GM21737 (cell line): ENCODE results near the gene HELZ2.
"Not testable (repeated sequence)": the region's sequence is repeated elsewhere in the genome, so short reads cannot be mapped to it uniquely, and the experiment has no call there.

Experiments
- ATAC-seq: cut with Tn5 transposase; IDR thresholded peaks from one replicate; pipeline ENCODE4 v1.9.1; 2021; ENCODE audit warnings: mild to moderate bottlenecking, moderate library complexity; ENCODE audit not compliant: unreplicated experiment

The HELZ2 gene

GRCh38 chr20:63565699-63566335 is 8.2 kb downstream of the HELZ2 start:
- ATAC-seq, result no peak

DNA sequence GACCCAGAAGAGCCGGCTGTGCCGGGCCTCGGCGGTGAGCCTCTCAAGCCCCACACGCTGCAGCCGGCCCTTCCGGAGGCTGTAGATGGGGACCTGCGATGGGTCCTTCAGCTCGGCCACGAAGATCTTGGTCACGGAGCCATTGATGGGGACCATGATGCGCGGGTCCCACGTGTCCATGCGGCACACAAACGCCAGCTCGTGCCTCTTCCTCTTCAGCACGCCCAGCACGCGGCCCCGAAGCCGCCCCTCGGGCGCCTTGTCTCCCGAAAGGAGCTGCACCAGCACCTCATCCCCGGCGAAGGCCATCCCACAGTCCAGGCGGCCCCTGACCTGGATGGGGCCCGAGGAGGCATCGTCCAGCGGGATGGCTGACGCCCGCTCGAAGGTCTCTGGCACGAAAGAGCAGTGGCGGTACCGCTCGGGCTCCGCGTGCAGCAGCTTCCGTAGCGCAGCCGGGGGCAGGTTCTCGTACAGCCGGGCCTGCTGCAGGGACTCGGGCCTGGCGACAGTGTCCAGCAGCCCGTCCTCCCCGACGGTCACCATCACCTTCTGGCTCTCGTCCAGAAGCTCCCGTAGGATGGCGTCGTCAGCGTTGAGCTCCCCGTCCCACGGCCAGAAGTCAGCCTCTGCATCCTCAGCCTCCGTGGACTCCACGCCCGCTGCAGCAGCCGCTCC is 8.9 kb downstream of the HELZ2 start:
- no peak for ATAC-seq

DNA sequence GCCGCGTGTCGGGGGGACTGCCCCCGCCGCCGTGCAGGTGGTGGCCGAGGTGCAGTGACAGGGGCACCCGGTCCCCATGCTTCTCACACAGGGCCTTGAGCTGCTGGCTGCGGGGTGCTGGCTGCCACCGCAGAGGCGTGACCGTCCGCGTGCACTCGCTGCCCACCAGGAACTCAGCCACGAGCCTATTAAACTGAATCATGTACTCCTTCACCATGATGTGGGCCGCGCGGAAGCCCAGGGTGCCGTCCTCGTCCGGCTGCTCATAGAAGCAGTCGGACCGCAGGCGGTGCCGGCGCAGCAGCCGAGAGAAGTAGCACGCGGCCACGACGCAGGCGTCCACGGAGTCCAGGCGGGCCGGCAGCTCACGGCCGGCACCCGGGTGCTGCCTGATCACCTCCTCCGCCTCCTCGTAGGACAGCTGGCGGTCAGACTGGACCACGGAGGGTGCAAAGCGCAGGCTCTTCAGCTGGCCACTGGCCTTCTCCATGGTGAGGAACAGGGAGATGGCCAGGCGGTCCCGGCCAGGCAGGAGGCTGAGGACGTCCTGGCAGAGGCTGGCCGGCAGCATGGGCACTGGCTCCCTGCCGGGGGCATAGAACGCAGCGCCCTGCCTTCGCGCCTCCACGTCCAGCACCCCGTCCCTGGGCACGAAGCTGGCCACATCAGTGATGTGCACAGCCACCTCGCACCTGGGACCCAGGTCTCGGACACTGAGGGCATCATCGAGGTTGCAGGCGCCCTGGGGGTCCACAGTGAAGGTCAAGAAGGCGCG is 9.8 kb downstream of the HELZ2 start:
- ATAC-seq, result no peak

- no peak for ATAC-seq
Observed at GRCh38 chr20:63563225-63563935, 10.7 kb downstream of the HELZ2 start.

DNA sequence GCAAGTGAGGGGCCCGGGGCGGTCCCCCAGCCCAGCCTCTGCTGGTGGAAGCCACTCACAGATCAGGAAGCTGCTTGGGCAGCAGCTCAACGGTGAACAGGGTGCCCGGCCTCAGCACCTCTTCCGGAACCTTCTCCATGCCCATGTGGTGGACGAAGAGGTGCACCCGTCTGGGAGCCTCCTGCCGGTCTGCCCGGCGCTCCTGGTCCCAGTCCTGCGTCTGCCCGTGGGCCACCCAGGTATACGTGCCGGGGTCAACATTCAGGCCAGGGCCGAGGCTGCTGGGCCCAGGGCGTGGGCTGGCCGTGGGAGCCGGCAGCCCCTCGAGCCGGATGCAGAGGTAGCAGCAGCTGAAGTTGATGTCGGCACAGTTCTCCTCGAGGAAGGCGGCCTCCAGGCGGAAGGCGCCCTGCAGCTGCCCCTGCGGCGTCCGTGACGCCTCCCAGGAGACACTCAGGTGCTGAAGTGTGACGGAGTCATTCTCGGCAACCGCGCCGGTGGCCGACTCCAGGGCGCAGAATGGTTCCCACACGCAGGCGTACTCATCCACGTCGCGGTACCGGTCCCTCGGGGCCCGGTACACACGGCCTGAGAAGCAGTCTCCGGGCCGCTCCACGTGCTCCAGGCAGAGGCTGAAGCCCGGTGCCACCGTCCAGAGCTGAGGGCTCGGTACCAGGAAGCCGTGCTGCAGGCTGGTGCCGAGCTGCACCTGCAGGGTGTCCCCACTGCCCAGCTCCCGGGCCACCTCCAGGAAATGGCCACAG is 11.4 kb downstream of the HELZ2 start:
- ATAC-seq, result no peak

DNA sequence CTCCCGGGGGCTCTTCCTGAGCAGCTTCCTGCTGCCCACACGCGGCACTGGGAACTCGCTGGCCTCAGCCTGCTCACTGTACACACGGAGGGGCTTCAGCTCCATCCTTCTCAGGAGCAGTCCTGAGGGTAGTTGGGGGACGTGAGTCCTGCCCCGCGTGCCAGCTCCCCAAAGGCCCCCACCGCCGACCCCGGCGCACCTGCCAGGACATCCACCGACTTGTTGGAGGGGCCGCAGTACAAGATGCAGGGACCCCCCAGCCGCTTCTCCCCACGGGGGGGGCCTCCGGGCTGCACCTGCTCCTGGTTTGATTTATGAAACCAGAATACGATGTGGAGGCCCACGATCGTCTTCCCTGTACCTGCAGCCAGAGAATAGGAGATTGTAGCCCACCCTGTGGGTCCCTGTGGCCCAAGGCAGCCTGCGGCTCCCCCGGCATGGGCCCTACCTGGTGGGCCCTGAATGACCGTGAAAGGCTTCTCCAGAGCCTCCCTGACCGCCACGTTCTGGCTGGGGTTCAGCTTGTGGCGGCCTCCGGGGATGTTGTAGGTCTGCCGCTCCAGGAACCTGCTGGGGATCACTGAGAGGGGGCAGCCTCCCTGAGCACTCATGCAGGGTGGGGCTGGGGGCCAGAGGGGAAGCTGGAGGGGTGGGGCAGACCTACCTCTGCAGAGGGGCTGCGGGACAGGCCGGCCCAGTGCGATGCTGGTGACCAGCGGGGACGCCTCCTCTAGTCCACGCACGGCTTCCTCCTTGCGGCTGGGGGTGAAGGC is 12.2 kb downstream of the HELZ2 start:
- ATAC-seq, result no peak

DNA sequence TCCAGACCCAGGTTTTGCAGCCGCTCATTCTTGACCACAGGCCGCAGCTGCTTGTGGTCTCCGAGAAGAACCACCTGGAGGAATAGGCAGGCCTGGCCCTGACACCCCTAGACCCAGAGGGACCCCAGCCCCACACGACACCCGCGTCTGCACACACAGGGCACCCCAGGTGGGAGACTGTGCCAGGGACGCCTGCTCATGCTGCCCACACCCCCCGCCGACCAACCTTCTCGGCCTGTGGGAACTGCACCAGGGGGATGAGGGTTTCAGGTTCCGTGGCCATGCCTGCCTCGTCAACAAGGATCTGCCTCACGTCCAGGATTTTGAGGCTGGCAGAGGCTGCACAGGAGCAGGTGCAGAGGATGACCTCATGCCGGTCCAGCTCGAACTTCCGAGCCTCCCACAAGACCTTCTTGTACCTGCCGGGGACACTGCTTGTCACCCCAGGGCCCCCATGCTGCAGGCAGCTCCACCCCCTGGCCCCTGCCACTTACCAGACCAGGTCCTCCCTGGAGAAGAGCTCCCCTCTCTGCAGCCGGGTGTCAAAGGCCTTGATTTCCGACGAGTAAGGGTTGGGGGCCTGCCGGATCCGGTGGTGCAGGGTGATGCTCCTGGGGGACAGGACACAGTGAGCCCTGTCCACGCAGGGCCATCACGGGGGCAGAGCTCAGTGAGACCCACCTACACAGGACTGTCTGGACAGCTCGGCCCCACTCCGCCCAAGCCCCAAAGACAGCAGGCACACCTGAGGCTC is 13.0 kb downstream of the HELZ2 start:
- ATAC-seq, result no peak

DNA sequence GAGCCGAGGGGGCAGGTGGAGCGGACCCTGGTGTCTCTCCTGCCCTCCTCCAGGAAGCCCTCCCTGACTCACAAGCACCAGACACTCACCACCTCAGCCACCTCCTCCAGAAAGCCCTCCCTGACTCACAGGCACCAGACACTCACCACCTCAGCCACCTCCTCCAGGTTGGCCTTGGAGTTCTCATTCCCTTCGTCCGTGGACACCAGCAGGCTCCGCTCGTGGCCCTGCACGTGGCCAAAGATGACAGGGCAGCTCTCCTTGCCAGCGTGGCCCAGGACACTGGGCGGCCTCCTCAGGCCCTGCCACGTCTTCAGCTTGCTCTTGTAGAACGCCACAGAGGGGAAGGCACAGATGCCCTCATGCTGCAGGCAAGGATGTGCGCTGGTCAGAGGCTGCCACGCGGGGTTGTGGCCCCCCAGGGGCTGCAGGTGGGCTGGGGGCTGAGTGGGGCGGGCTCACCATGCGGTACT is 13.7 kb downstream of the HELZ2 start:
- no peak for ATAC-seq

DNA sequence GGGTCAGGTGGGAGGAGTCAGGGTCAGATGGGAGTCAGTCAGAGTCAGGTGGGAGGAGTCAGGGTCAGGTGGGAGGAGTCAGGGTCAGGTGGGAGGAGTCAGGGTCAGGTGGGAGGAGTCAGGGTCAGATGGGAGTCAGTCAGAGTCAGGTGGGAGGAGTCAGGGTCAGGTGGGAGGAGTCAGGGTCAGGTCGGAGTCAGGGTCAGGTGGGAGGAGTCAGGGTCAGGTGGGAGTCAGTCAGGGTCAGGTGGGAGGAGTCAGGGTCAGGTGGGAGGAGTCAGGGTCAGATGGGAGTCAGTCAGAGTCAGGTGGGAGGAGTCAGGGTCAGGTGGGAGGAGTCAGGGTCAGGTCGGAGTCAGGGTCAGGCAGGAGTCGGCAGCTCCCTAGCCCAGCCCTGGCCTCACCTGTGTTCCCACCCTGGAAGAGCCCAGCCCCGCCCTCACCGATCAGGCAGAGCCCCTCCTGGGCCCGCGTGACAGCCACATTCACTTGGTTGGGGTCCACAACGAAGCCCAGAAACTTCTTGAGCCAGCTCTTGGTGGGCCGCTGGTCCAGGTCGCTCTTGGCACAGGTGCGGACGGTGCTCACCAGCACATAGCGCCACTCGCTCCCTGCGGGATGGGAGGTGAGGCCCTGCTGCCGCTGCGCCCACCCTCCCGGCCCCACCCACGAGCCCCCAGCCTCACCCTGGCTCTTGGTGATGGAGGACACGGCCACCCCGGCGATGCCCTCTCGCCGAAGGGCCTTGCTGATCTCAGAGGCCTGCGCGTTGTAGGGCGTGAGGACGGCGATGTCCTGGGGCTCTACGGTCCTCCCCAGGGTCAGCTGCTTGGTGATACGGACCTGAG is 14.3 kb downstream of the HELZ2 start:
- ATAC-seq, result not testable (repeated sequence)

- ATAC-seq, result no peak
Observed at GRCh38 chr20:63558804-63559484, 15.1 kb downstream of the HELZ2 start.

GRCh38 chr20:63557481-63557891 is 16.6 kb downstream of the HELZ2 start:
- no peak for ATAC-seq

DNA sequence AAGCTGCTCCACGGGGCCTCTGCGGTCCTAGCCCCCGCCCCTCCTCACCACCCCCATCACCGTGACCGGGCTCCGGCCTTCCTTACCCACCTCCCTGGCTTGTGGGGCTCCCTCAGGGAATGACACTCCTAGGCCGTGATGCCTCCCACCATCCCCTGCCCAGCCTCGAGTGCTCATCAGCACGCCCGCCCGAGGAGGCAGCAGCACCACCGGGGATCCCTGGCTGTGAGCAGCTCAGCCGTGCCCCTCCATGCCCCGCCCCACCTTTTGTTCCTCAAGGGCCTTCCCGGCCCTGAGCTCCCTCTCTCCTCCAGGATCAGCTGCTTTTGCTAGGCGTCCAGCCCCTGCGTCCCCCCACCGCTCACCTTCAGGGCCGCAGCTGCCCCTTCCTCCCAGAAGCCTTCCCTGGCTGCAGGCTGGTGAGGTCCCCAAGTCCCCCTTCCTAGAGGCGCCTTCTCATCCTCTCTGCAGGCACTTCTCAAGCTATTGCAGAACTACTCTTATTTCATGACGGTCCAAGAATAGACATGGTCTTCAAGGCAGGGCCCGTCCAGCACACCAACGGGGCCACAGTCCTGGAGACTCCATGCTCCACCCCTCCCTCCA is 17.1 kb downstream of the HELZ2 start:
- ATAC-seq, result no peak

DNA sequence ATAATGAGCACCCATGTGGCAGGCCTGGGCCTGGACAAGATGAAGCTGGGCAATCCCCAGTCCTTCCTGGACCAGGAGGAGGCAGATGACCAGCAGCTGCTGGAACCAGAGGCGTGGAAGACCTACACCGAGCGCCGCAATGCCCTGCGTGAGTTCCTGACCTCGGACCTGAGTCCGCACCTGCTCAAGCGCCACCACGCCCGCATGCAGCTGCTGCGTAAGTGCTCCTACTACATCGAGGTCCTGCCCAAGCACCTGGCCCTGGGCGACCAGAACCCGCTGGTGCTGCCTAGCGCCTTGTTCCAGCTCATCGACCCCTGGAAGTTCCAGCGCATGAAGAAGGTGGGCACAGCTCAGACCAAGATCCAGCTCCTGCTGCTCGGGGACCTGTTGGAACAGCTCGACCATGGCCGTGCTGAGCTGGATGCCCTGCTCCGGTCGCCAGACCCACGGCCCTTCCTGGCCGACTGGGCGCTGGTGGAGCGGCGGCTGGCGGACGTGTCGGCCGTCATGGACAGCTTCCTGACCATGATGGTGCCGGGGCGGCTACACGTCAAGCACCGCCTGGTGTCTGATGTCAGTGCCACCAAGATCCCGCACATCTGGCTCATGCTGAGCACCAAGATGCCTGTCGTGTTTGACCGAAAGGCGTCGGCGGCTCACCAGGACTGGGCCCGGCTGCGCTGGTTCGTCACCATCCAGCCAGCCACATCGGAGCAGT is 18.2 kb downstream of the HELZ2 start:
- no peak for ATAC-seq

GRCh38 chr20:63554361-63555278 is 19.4 kb downstream of the HELZ2 start:
- no peak for ATAC-seq

DNA sequence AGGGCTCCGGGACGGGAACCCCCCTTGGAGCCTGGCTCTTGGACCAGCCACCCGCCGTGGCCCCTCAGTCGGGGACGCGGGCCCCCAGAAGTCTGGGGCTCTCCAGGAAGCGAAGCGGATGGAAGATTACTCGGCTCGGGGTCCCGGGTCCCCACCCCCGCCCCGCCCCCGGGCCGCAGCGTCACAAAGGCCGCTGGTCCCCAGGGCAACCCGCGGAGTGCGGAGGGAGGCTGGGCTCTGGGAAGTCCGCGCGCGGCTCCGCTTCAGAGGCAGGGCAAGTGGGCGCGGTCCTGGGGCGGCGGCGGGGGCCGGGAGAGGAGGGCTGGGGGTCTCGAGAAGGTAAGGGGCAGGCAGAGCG is 20.1 kb downstream of the HELZ2 start, which contains the start of gene FNDC11:
Gene FNDC11 (plus strand): TSS at position 227 of the 358 bp plus-strand sequence. CDS start 1,505 bp downstream, outside the sequence.
- ATAC-seq, result peak; percentile 20
